Transverse colon (tissue), 3 donors: ENCODE data around the gene SLC2A9.

Source experiments
- CTCF ChIP-seq, 5 experiments: fragments of 200-600 bp in 3 of 5; fragments of 450-650 bp in 2 of 5; sonication (generic) in 3 of 5; IDR thresholded peaks; 1 replicate in 2 of 5; 2 replicates in 3 of 5; pipeline ENCODE4 v1.5.1; 2016 to 2017; ENCODE audit warnings: antibody characterized with exemption in 5 of 5, inconsistent platforms in 3 of 5, mild to moderate bottlenecking in 2 of 5, moderate library complexity in 1 of 5
- EP300 ChIP-seq: sonication (generic); formaldehyde crosslinking; IDR thresholded peaks from one replicate; pipeline ENCODE4 v1.6.1; 2017; ENCODE audit warnings: antibody characterized with exemption, low read depth
- POLR2A ChIP-seq: fragments of 450-650 bp; IDR thresholded peaks from one replicate; pipeline ENCODE4 v1.6.1; 2016; ENCODE audit warnings: antibody characterized with exemption, mild to moderate bottlenecking, moderate library complexity

GRCh38 chr4:9825049-9825448 lies 196.2 kb downstream of the SLC2A9 start:
- TF ChIP-seq CTCF (IDR thresholded peaks at IDR 0.05) (no peak), POLR2A (no peak), EP300 (no peak)
